Measurements from ENCODE around the gene FBXO7.

GRCh38 chr22:32480238-32480637 is 5.6 kb downstream of the FBXO7 start:
- TF ChIP-seq CTCF (IDR thresholded peaks at IDR 0.05) (no peak), POLR2AphosphoS5 (IDR thresholded peaks at IDR 0.05) (no peak)

Data from upper lobe of left lung (tissue), 4 donors.